Caco-2 (cell line): ENCODE results near the gene PAXX. TPM values are rescaled to one million over a fixed set of nuclear protein-coding genes. Genes with fewer than 3 reads are reported as not detected.
A peak's percentile ranks its signal among the peaks of the same experiment; 100 is the strongest.

Experiments used
- BruUV-seq: library from RNA; stranded (reverse); fragments of 400-500 nt; replicated peaks from 2 replicates; lab custom pipeline; 2021; lab: Mats Ljungman, UMichigan
- CTCF ChIA-PET: fragments of 300-600 bp; sonication (Branson Sonifier 250); formaldehyde crosslinking; loops from one replicate; lab custom pipeline; 2022; ENCODE audit warnings: antibody characterized with exemption; lab: Charles Lee
- POLR2A ChIA-PET: fragments of 300-600 bp; sonication (Branson Sonifier 250); formaldehyde crosslinking; loops from one replicate; lab custom pipeline; 2022; ENCODE audit warnings: antibody characterized with exemption; lab: Charles Lee
- DNase-seq, 2 experiments: peaks; one replicate each; pipeline versions ENCODE4 v3.0.0 to v3.0.0-alpha.2; 2020 to 2022
- H3K27me3 ChIP-seq: replicated peaks from 2 replicates; pipeline ENCODE4 v1.6.0; 2011; ENCODE audit warnings: low read length; ENCODE audit not compliant: control insufficient read depth, insufficient read depth
- H3K36me3 ChIP-seq: 2 replicates; pipeline ENCODE4 v1.5.1; 2011; ENCODE audit warnings: low read length; ENCODE audit not compliant: control insufficient read depth, insufficient read depth
- H3K4me1 ChIP-seq: fragments of 250-450 bp; sonication (Bioruptor Pico); 2 replicates; pipeline ENCODE4 v1.5.1; 2020; ENCODE audit warnings: mild to moderate bottlenecking
- H3K4me3 ChIP-seq: 2 replicates; pipeline ENCODE4 v1.5.1; 2011; ENCODE audit warnings: low read depth, mild to moderate bottlenecking, control low read depth, low read length
- H3K9me3 ChIP-seq: fragments of 250-450 bp; sonication (Bioruptor Pico); 2 replicates; pipeline ENCODE4 v1.5.1; 2020; ENCODE audit warnings: mild to moderate bottlenecking, moderate library complexity
- H3K27ac Mint-ChIP-seq: one replicate; pipeline ENCODE4 v1.8.0; 2022; ENCODE audit warnings: mixed read lengths; ENCODE audit not compliant: unreplicated experiment
- H3K27me3 Mint-ChIP-seq: one replicate; pipeline ENCODE4 v1.8.0; 2022; ENCODE audit warnings: mixed read lengths; ENCODE audit not compliant: insufficient read depth, unreplicated experiment
- H3K36me3 Mint-ChIP-seq: one replicate; pipeline ENCODE4 v1.8.0; 2022; ENCODE audit warnings: mild to moderate bottlenecking, mixed read lengths; ENCODE audit not compliant: insufficient read depth, unreplicated experiment
- H3K4me1 Mint-ChIP-seq: one replicate; pipeline ENCODE4 v1.8.0; 2022; ENCODE audit warnings: low read depth, mixed read lengths; ENCODE audit not compliant: unreplicated experiment
- H3K4me3 Mint-ChIP-seq: one replicate; pipeline ENCODE4 v1.8.0; 2022; ENCODE audit warnings: mild to moderate bottlenecking, moderate library complexity, mixed read lengths; ENCODE audit not compliant: unreplicated experiment
- H3K9me3 Mint-ChIP-seq: one replicate; pipeline ENCODE4 v1.8.0; 2022; ENCODE audit warnings: mixed read lengths; ENCODE audit not compliant: unreplicated experiment
- CTCF ChIP-seq, 2 experiments: fragments of 200-600 bp in 1 of 2; IDR thresholded peaks; 1 replicate in 1 of 2; 2 replicates in 1 of 2; pipeline versions ENCODE4 v1.5.1 to v1.8.0; 2011 to 2022; ENCODE audit warnings: antibody characterized with exemption in 1 of 2, control low read depth in 1 of 2, inconsistent platforms in 1 of 2, low read depth in 1 of 2, low read length in 1 of 2, mild to moderate bottlenecking in 1 of 2, moderate library complexity in 1 of 2; ENCODE audit not compliant: insufficient read depth in 1 of 2, severe bottlenecking in 1 of 2, unreplicated experiment in 1 of 2
- intact Hi-C: fragments of 100-400 bp; cut with micrococcal nuclease; formaldehyde crosslinking; loops from one replicate; pipeline ENCODE4 v1.10.0; 2022; ENCODE audit not compliant: unreplicated experiment
- total RNA-seq: library from RNA; stranded (reverse); gene quantifications from 2 replicates; pipeline ENCODE4 v1.2.3, GENCODE V29; 2022

The PAXX gene
- total RNA-seq, 1 experiment from 2014 or later: 66.2 TPM

DNA sequence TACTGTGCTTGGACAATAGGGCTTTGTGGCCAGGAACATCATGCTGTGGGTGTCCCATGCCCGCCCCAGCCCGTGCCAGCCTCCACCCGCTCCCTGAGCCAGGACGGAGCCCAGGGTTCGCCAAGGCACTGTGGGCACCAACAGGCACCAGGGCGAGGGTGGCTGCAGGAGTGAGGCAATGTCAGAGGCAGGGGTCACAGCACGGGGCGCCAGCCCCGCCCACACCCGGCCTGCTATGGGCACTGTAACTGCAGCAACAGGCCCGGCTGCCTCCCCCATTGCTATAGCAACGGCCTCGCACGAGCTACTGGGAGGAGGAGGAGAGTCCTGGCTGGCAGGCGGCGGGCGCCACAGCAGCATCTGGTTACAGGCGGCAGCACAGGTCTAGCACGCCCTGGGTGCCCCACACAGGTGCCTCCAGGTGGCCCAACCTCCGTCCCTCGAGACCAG is 33.3 kb downstream of the PAXX start:
- H3K4me1 ChIP-seq: peaks cover 20% of the 10 kb centered on the region
- no TSS peak for BruUV-seq
- no peak for TF ChIP-seq CTCF (IDR thresholded peaks at IDR 0.05; ENCODE audit: insufficient read depth in 1 of 2, low read depth in 1 of 2, low read length in 1 of 2, severe bottlenecking in 1 of 2, unreplicated experiment in 1 of 2)
- CTCF ChIA-PET: interaction anchor here (0.6 to 1.9 kb wide), 3 partner anchors 10 to 294 kb away, joined by 3 to 6 read pairs (median 4); no protein-coding TSS in a partner anchor
- Mint-ChIP-seq H3K36me3 (peaks cover 18% of the 10 kb centered on the region), H3K4me1 (peaks cover 4% of the 10 kb centered on the region), H3K27me3 (no peaks in the 10 kb centered on the region), H3K27ac (no peak overlapping the region), H3K4me3 (no peak overlapping the region), H3K9me3 (no peaks in the 10 kb centered on the region)
- no peaks in the 10 kb centered on the region for H3K27me3 ChIP-seq
- intact Hi-C loops: no loop called here
- no peak for DNase-seq
- H3K4me3 ChIP-seq: no peak overlapping the region
- H3K9me3 ChIP-seq: no peaks in the 10 kb centered on the region
- POLR2A ChIA-PET: no interaction called here
- H3K36me3 ChIP-seq: peaks cover 1% of the 10 kb centered on the region

GRCh38 chr9:137026384-137026783 is 34.2 kb downstream of the PAXX start:
- POLR2A ChIA-PET: no interaction called here
- Mint-ChIP-seq H3K4me1 (peaks cover 4% of the 10 kb centered on the region), H3K4me3 (no peak overlapping the region), H3K27me3 (no peaks in the 10 kb centered on the region), H3K9me3 (no peaks in the 10 kb centered on the region), H3K27ac (no peak overlapping the region), H3K36me3 (peaks cover 15% of the 10 kb centered on the region)
- H3K4me1 ChIP-seq: peaks cover 20% of the 10 kb centered on the region
- TF ChIP-seq CTCF (IDR thresholded peaks at IDR 0.05; ENCODE audit: insufficient read depth in 1 of 2, low read depth in 1 of 2, low read length in 1 of 2, severe bottlenecking in 1 of 2, unreplicated experiment in 1 of 2): no peak
- CTCF ChIA-PET: interaction anchor here (1.9 kb wide), 1 partner anchor 9 kb away, joined by 6 read pairs; no protein-coding TSS in a partner anchor
- no TSS peak for BruUV-seq
- no peak overlapping the region for H3K4me3 ChIP-seq
- intact Hi-C loops: no loop called here
- no peaks in the 10 kb centered on the region for H3K9me3 ChIP-seq
- H3K27me3 ChIP-seq: no peaks in the 10 kb centered on the region
- DNase-seq: no peak
- peaks cover 1% of the 10 kb centered on the region; the same call in 1 of the 2 replicates for H3K36me3 ChIP-seq

DNA sequence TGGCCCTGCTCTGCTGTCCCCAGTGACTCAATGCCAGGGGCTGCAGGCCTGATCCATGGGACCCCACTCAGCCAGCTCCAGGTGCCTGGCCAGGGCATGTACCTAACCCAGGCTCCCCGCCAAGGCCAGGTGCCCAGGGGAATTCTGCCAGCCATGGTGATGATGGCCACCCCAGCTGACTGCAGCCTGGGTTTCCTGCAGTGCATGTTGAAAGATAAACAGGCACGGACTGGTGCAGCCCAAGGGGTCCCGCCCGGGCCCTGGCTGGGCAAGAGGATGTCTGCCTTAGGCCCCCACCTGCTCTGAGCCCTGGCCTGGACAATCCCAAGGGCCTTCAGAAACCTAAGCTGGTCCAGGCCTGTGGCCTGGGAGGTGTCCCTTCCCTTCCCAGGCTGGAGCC is 34.6 kb downstream of the PAXX start:
- CTCF ChIA-PET: interaction anchor here (1.9 to 3.6 kb wide), 2 partner anchors 8 to 42 kb away, joined by 6 to 42 read pairs; partner anchors contain the start of gene SAPCD2
- peaks cover 4% of the 10 kb centered on the region for H3K4me1 Mint-ChIP-seq
- DNase-seq: no peak
- H3K9me3 Mint-ChIP-seq: no peaks in the 10 kb centered on the region
- POLR2A ChIA-PET: no interaction called here
- Histone ChIP-seq H3K4me3 (peak overlapping the region; percentile 49), H3K36me3 (peaks cover 1% of the 10 kb centered on the region; the same call in 1 of the 2 replicates), H3K9me3 (no peaks in the 10 kb centered on the region), H3K4me1 (peaks cover 20% of the 10 kb centered on the region), H3K27me3 (no peaks in the 10 kb centered on the region)
- no peaks in the 10 kb centered on the region for H3K27me3 Mint-ChIP-seq
- BruUV-seq: no TSS peak
- intact Hi-C loops: no loop called here
- no peak overlapping the region for H3K27ac Mint-ChIP-seq
- H3K4me3 Mint-ChIP-seq: peak overlapping the region; percentile 82
- no peak for TF ChIP-seq CTCF (IDR thresholded peaks at IDR 0.05; ENCODE audit: insufficient read depth in 1 of 2, low read depth in 1 of 2, low read length in 1 of 2, severe bottlenecking in 1 of 2, unreplicated experiment in 1 of 2)
- peaks cover 11% of the 10 kb centered on the region for H3K36me3 Mint-ChIP-seq
